DMS 273 (cell line): ENCODE measurements around the gene PRRG2.
"Not testable (repeated sequence)": the region's sequence is repeated elsewhere in the genome, so short reads cannot be mapped to it uniquely, and the experiment has no call there.

Experiments used
- DNase-seq: peaks from one replicate; lab custom pipeline; 2025; ENCODE audit not compliant: unreplicated experiment; lab: John Stamatoyannopoulos, UW

Gene PRRG2

GRCh38 chr19:49599378-49600295, 18.5 kb downstream of the PRRG2 start:
- no peak for DNase-seq

- DNase-seq = no peak
Measured at GRCh38 chr19:49601482-49602038, 20.4 kb downstream of the PRRG2 start.

GRCh38 chr19:49602806-49603205, 21.7 kb downstream of the PRRG2 start:
- no peak for DNase-seq

- peak; percentile 28 for DNase-seq
Measured at GRCh38 chr19:49605605-49606004, 24.5 kb downstream of the PRRG2 start.

GRCh38 chr19:49609499-49610092, 28.5 kb downstream of the PRRG2 start:
- no peak for DNase-seq

- no peak for DNase-seq
Measured at GRCh38 chr19:49613374-49613773, 32.3 kb downstream of the PRRG2 start.

GRCh38 chr19:49614096-49614833, 33.1 kb downstream of the PRRG2 start:
- DNase-seq = no peak

GRCh38 chr19:49615861-49616260, 34.7 kb downstream of the PRRG2 start:
- DNase-seq = no peak

GRCh38 chr19:49616532-49616931, 35.4 kb downstream of the PRRG2 start:
- DNase-seq = no peak

GRCh38 chr19:49616945-49617344, 35.8 kb downstream of the PRRG2 start:
- no peak for DNase-seq

GRCh38 chr19:49617860-49618259, 36.7 kb downstream of the PRRG2 start:
- not testable (repeated sequence) for DNase-seq

- DNase-seq = no peak
Measured at GRCh38 chr19:49624967-49625910, 44.1 kb downstream of the PRRG2 start.

GRCh38 chr19:49626226-49626625, 45.1 kb downstream of the PRRG2 start:
- DNase-seq = no peak

- no peak for DNase-seq
Measured at GRCh38 chr19:49629659-49630058, 48.5 kb downstream of the PRRG2 start.

- DNase-seq = peak; percentile 69
Measured at GRCh38 chr19:49631014-49631588, 50.0 kb downstream of the PRRG2 start.

GRCh38 chr19:49631610-49632192, 50.6 kb downstream of the PRRG2 start:
- DNase-seq = no peak

GRCh38 chr19:49632576-49632975, 51.5 kb downstream of the PRRG2 start:
- no peak for DNase-seq

GRCh38 chr19:49633273-49633672, 52.2 kb downstream of the PRRG2 start:
- not testable (repeated sequence) for DNase-seq

- peak; percentile 43 for DNase-seq
Measured at GRCh38 chr19:49635530-49636232, 54.6 kb downstream of the PRRG2 start.
